Cardiac muscle cell (in vitro differentiated cells and primary cell): ENCODE data around the gene STX8. TPM values are rescaled to one million over a fixed set of nuclear protein-coding genes. Genes with fewer than 3 reads are reported as not detected.

ENCODE experiments used
- DNase-seq, 2 donors: peaks; one replicate each; pipeline versions ENCODE4 v3.0.0 to v3.0.0-alpha.2; 2010 to 2017; ENCODE audit warnings: low read depth in 1 of 2, low spot score in 1 of 2
- H3K27ac ChIP-seq: fragments of 200-600 bp; sonication (generic); 2 replicates; pipeline ENCODE4 v1.5.1; 2016
- H3K27me3 ChIP-seq: fragments of 200-600 bp; sonication (generic); 2 replicates; pipeline ENCODE4 v1.6.0; 2016; ENCODE audit warnings: control low read depth
- H3K36me3 ChIP-seq: fragments of 200-600 bp; sonication (generic); 2 replicates; pipeline ENCODE4 v1.5.1; 2016; ENCODE audit warnings: control low read depth
- H3K4me1 ChIP-seq: fragments of 200-600 bp; sonication (generic); 2 replicates; pipeline ENCODE4 v1.8.1; 2017; ENCODE audit warnings: low read depth, mild to moderate bottlenecking, mixed run types
- H3K4me3 ChIP-seq: fragments of 200-600 bp; sonication (generic); 2 replicates; pipeline ENCODE4 v1.5.1; 2016; ENCODE audit warnings: mild to moderate bottlenecking
- H3K9me3 ChIP-seq: fragments of 200-600 bp; sonication (generic); 2 replicates; pipeline ENCODE4 v1.5.1; 2017; ENCODE audit warnings: low read depth, mild to moderate bottlenecking, control low read depth
- polyA plus RNA-seq: library from polyadenylated mRNA; unstranded; fragments of >200 nt; fragmentation: Nextera tagmentation; extraction: Ambion mirVana; gene quantifications from 2 replicates; pipeline ENCODE4 v1.2.1, GENCODE V29; 2016
- total RNA-seq: library from RNA; depleted of rRNA; stranded (reverse); fragments of >200 nt; gene quantifications from 2 replicates; pipeline ENCODE4 v1.2.3, GENCODE V29; 2016
- TF ChIP-seq, protein P1 (sequence below): IDR thresholded peaks from 2 replicates; pipeline ENCODE4 v1.5.1; 2012; ENCODE audit warnings: low read depth, mild to moderate bottlenecking, low read length

STX8 gene
- total and polyA plus RNA-seq, 2 experiments from 2014 or later: 46.9 to 95.2 TPM

DNA sequence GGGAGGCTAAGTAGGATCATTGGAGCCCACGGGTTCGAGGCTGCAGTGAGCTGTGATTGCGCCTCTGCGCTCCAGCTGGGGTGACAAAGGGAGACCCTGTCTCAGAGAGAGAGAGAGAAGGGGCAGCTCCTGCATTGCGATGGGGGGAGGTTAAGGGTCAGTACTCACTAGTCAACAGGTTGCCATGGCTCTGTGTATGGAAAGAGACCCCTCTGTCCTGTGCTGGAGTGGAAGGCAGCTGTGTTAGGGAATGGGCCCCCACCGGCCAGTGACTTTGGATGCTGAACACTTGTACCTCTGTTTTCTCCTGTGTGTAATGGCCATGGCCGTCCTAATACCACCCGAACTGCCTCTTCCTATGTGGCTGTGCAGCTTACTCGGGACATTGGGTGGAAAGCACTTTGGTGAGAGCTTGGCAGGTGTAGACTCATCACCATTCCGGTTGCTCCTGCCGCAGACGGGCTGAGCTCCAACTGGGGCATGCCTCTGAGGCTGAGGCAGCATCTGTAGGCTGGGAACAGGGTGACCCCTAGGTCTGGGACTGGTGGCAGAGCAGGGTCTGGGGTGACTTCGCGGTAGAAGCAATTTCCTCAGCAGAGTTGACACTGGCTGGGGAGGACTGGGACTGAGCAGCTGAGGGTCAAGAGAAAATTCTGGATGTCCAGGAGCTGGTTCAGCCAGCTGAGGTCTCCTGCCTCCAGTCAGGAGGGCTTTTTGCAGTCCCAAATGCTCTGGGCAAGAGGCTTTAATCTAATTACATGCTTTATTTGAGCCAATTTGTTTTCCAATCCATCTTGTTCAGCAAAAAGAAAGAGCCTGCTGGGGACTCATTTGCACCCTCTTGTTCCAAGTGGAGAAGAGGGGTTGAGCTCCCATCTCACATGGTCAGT lies 369.9 kb downstream of the STX8 start:
- H3K27ac ChIP-seq: no peak overlapping the region
- H3K4me1 ChIP-seq: no peaks in the 10 kb centered on the region
- peaks cover 20% of the 10 kb centered on the region for H3K27me3 ChIP-seq
- H3K4me3 ChIP-seq: no peak overlapping the region
- no peaks in the 10 kb centered on the region for H3K9me3 ChIP-seq
- no peak for DNase-seq
- no peaks in the 10 kb centered on the region for H3K36me3 ChIP-seq
- TF ChIP-seq, protein P1, sequence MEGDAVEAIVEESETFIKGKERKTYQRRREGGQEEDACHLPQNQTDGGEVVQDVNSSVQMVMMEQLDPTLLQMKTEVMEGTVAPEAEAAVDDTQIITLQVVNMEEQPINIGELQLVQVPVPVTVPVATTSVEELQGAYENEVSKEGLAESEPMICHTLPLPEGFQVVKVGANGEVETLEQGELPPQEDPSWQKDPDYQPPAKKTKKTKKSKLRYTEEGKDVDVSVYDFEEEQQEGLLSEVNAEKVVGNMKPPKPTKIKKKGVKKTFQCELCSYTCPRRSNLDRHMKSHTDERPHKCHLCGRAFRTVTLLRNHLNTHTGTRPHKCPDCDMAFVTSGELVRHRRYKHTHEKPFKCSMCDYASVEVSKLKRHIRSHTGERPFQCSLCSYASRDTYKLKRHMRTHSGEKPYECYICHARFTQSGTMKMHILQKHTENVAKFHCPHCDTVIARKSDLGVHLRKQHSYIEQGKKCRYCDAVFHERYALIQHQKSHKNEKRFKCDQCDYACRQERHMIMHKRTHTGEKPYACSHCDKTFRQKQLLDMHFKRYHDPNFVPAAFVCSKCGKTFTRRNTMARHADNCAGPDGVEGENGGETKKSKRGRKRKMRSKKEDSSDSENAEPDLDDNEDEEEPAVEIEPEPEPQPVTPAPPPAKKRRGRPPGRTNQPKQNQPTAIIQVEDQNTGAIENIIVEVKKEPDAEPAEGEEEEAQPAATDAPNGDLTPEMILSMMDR: no peak

DNA sequence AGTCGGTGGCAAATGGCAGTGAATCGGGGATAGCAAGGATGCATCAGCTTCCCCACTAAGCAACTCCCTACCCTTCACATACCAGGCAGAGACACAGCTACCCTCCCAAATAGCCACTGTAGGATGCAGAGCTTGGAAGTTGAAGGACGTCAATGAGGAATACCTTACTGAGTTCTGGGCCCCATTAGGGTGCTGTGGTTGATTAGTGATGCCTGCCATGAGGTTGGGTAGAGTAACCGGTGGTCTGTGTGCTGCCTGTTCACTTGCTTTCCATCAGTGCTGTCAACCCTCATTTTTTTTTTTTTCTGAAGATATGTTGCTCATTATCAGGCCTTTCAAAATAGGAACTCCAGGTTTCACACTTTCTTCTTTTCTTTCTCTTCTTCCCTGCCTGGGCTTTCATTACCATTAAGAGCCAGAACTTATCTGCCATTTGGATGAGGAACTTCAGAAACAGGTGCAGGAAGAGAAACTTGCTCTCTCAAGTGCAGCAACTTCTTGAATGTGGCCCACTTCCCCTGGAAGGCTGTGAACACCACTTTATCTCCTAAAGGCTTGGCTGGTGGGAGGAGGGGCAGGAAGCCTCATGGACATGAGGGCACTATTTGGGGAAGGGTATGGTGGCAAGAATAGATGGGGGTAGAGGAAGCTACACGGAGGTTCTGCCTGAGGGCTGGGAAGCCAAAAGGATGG lies 370.8 kb downstream of the STX8 start:
- no peak for DNase-seq
- no peaks in the 10 kb centered on the region for H3K9me3 ChIP-seq
- no peak overlapping the region for H3K27ac ChIP-seq
- TF ChIP-seq, protein P1: no peak
- no peaks in the 10 kb centered on the region for H3K36me3 ChIP-seq
- H3K4me1 ChIP-seq: no peaks in the 10 kb centered on the region
- no peak overlapping the region for H3K4me3 ChIP-seq
- peaks cover 20% of the 10 kb centered on the region for H3K27me3 ChIP-seq

DNA sequence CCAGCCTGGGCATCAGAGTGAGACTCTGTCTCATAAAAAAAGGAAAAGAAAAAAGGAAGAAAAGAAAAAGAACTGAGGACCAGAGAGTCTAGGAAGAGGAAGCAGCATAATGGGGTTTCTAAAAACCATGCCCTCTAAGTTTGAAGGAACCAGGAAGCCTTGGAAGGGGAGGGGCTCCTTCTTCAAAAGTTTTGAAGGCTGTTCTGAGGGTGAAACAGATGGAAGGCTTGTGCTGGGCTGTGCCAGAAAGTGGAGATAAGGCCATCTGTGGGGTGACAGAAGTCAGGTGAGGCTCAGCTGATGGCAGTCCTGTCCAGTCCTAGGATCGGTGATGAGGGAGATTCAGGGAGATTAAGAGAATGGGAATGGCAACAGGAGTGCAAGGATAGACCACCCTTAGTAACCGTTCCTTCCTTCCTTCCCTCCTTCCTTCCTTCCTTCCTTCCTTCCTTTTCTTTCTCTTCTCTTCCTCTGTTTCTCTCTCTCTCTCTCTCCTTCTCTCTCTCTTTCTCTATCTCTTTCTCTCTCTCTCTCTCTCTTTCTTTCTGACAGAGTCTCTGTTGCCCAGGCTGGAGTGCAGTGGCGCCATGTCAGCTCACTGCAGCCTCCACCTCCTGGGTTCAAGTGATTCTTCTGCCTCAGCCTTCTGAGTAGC lies 371.7 kb downstream of the STX8 start:
- no peak for DNase-seq
- H3K4me1 ChIP-seq: no peaks in the 10 kb centered on the region
- no peaks in the 10 kb centered on the region for H3K36me3 ChIP-seq
- peaks cover 20% of the 10 kb centered on the region for H3K27me3 ChIP-seq
- TF ChIP-seq, protein P1: no peak
- no peaks in the 10 kb centered on the region for H3K9me3 ChIP-seq
- no peak overlapping the region for H3K4me3 ChIP-seq
- no peak overlapping the region for H3K27ac ChIP-seq

DNA sequence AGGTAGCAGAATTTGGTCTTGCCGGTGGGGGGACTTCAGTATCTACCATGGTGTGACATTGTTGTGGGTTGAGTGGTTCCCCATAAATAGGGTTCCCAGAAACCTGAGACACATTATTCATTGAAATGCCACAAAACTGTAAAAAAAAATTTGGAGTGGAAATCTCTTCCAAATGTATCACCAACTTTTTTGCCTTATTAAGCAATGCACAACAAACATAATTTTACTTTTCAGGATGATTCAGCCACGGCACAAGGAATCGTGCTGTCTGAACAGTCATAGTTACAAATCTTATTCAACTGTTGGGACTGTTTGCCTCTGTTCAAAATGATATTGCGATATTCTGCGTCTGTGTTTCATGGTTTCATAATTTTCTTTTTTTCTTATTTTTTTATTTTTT lies 373.1 kb downstream of the STX8 start:
- no peak for DNase-seq
- Histone ChIP-seq H3K4me1 (no peaks in the 10 kb centered on the region), H3K27ac (no peak overlapping the region), H3K27me3 (peaks cover 23% of the 10 kb centered on the region), H3K36me3 (no peaks in the 10 kb centered on the region), H3K9me3 (no peaks in the 10 kb centered on the region), H3K4me3 (no peak overlapping the region)
- TF ChIP-seq, protein P1: no peak

DNA sequence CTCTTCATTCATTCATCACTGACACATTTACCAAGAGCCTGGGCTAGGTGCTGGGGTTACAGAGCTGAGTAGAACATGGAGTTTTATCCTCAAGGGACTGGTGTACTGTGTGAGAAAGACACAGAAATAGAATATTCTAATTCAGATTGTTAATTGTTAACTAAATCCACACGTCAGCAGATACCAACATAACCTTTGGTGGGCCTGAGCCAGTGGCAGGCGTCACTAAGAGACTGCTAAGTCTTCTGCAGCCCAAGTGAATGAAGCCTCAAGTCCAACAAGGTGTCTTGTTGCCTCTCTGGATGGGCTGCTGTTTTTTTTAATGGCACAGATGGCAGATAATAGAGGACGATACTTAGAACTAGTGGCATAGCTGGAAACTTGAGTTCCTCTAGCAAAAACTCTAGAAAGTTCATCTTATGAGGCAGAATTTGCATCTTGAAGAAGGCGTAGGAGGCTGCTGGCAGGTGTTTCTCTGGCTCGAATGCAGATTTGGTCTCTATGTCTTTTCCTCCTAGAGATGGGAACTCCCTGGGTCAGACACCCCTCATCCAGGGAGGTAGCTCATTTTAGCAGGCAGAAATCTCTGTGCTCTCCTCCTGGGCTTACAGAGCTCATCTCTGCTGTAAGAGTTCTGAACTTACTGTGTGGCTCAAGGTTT lies 374.8 kb downstream of the STX8 start:
- peaks cover 21% of the 10 kb centered on the region for H3K27me3 ChIP-seq
- H3K27ac ChIP-seq: no peak overlapping the region

More for the DNA sequence above, 374.8 kb downstream of the STX8 start:
- H3K4me1 ChIP-seq: no peaks in the 10 kb centered on the region
- no peak for DNase-seq
- TF ChIP-seq, protein P1: no peak
- no peaks in the 10 kb centered on the region for H3K36me3 ChIP-seq
- no peaks in the 10 kb centered on the region for H3K9me3 ChIP-seq
- H3K4me3 ChIP-seq: no peak overlapping the region
